Astrocyte (in vitro differentiated cells and primary cell): ENCODE data around the gene SPOCK1. TPM values are rescaled to one million over a fixed set of nuclear protein-coding genes. Genes with fewer than 3 reads are reported as not detected.

ENCODE experiments used
- DNase-seq: peaks from one replicate; pipeline ENCODE4 v3.0.0-alpha.2; 2010; ENCODE audit warnings: low read depth
- FAIRE-seq: peaks from 2 replicates; lab custom pipeline; 2011; peaks lifted over from hg19 to GRCh38; lab: Jason Lieb, UNC
- H2AFZ ChIP-seq: 2 replicates; pipeline ENCODE4 v1.6.0; 2012; ENCODE audit warnings: low read depth, low read length, inconsistent platforms
- H3K27ac ChIP-seq: 2 replicates; pipeline ENCODE4 v1.5.1; 2011; ENCODE audit warnings: low read depth, low read length, inconsistent platforms
- H3K27me3 ChIP-seq: 2 replicates; pipeline ENCODE4 v1.6.0; 2011; ENCODE audit warnings: low read length, inconsistent platforms; ENCODE audit not compliant: insufficient read depth
- H3K36me3 ChIP-seq: 2 replicates; pipeline ENCODE4 v1.5.1; 2011; ENCODE audit warnings: low read length, inconsistent platforms; ENCODE audit not compliant: insufficient read depth
- H3K4me1 ChIP-seq: 2 replicates; pipeline ENCODE4 v1.5.1; 2011; ENCODE audit warnings: low read length, inconsistent platforms; ENCODE audit not compliant: insufficient read depth
- H3K4me2 ChIP-seq: 2 replicates; pipeline ENCODE4 v1.6.0; 2012; ENCODE audit warnings: low read length, inconsistent platforms
- H3K4me3 ChIP-seq: 2 replicates; pipeline ENCODE4 v1.5.1; 2011; ENCODE audit warnings: low read depth, mild to moderate bottlenecking, low read length, inconsistent platforms; ENCODE audit not compliant: insufficient read depth
- H3K79me2 ChIP-seq: 2 replicates; pipeline ENCODE4 v1.6.0; 2012; ENCODE audit warnings: mild to moderate bottlenecking, low read length, inconsistent platforms; ENCODE audit not compliant: insufficient read depth
- H3K9ac ChIP-seq: 2 replicates; pipeline ENCODE4 v1.6.0; 2012; ENCODE audit warnings: mild to moderate bottlenecking, low read length, inconsistent platforms
- H3K9me3 ChIP-seq: 2 replicates; pipeline ENCODE4 v1.5.1; 2012; ENCODE audit warnings: low read depth, mild to moderate bottlenecking, low read length, inconsistent platforms; ENCODE audit not compliant: insufficient read depth
- H4K20me1 ChIP-seq: 2 replicates; pipeline ENCODE4 v1.6.0; 2012; ENCODE audit warnings: low read length, inconsistent platforms; ENCODE audit not compliant: insufficient read depth
- H3K27ac Mint-ChIP-seq: one replicate; pipeline ENCODE4 v1.8.0; 2021; ENCODE audit warnings: mild to moderate bottlenecking, mixed read lengths; ENCODE audit not compliant: unreplicated experiment
- H3K27me3 Mint-ChIP-seq: one replicate; pipeline ENCODE4 v1.8.0; 2021; ENCODE audit warnings: low read depth, mixed read lengths; ENCODE audit not compliant: unreplicated experiment
- H3K36me3 Mint-ChIP-seq: one replicate; pipeline ENCODE4 v1.8.0; 2021; ENCODE audit warnings: low read depth, mixed read lengths; ENCODE audit not compliant: unreplicated experiment
- H3K4me1 Mint-ChIP-seq: one replicate; pipeline ENCODE4 v1.8.0; 2021; ENCODE audit warnings: low read depth, mixed read lengths; ENCODE audit not compliant: unreplicated experiment
- H3K4me3 Mint-ChIP-seq: one replicate; pipeline ENCODE4 v1.8.0; 2021; ENCODE audit warnings: mild to moderate bottlenecking, moderate library complexity, mixed read lengths; ENCODE audit not compliant: unreplicated experiment
- H3K9me3 Mint-ChIP-seq: one replicate; pipeline ENCODE4 v1.8.0; 2021; ENCODE audit warnings: mild to moderate bottlenecking, mixed read lengths; ENCODE audit not compliant: unreplicated experiment
- EZH2 ChIP-seq: IDR thresholded peaks from 2 replicates; pipeline ENCODE4 v1.6.1; 2012; ENCODE audit warnings: mild to moderate bottlenecking, low read length, inconsistent platforms; ENCODE audit not compliant: insufficient read depth
- total RNA-seq: library from RNA; stranded (reverse); gene quantifications from 2 replicates; pipeline ENCODE4 v1.2.1, GENCODE V29; 2021
- TF ChIP-seq, protein P1 (sequence below): IDR thresholded peaks from 2 replicates; pipeline ENCODE4 v1.5.1; 2011; ENCODE audit warnings: low read depth, mild to moderate bottlenecking, inconsistent platforms, low read length, moderate library complexity; ENCODE audit not compliant: insufficient read depth

SPOCK1 gene
- total RNA-seq, 1 donor from 2014 or later: 53.5 TPM

DNA sequence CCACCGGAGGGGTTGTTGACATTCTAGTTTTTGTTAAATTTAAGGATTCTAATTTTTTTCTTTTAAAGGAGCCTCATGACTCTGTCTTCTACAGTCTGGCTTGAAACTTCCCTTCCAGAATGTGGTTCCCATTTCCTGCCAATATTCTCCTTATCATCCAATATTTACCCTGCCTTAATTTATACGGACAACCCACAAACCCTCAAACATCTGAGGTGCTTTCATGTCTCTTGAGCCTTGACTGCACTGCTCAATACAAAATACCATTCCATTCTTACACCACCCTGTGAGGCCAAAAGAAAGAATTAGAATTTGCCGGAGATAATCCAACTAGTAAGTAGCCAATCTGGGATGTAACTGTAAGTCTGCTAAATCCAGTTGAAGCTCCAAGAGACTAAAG, 346.5 kb downstream of the SPOCK1 start:
- no peak for TF ChIP-seq EZH2
- TF ChIP-seq, protein P1, sequence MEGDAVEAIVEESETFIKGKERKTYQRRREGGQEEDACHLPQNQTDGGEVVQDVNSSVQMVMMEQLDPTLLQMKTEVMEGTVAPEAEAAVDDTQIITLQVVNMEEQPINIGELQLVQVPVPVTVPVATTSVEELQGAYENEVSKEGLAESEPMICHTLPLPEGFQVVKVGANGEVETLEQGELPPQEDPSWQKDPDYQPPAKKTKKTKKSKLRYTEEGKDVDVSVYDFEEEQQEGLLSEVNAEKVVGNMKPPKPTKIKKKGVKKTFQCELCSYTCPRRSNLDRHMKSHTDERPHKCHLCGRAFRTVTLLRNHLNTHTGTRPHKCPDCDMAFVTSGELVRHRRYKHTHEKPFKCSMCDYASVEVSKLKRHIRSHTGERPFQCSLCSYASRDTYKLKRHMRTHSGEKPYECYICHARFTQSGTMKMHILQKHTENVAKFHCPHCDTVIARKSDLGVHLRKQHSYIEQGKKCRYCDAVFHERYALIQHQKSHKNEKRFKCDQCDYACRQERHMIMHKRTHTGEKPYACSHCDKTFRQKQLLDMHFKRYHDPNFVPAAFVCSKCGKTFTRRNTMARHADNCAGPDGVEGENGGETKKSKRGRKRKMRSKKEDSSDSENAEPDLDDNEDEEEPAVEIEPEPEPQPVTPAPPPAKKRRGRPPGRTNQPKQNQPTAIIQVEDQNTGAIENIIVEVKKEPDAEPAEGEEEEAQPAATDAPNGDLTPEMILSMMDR: no peak
- peaks cover 42% of the 10 kb centered on the region for H4K20me1 ChIP-seq
- H3K27ac ChIP-seq: no peak overlapping the region
- H3K27me3 Mint-ChIP-seq: peaks cover 3% of the 10 kb centered on the region
- FAIRE-seq (no peak), DNase-seq (peak; percentile 84)
- H3K9me3 Mint-ChIP-seq: no peaks in the 10 kb centered on the region
- H3K4me1 ChIP-seq: peaks cover 15% of the 10 kb centered on the region
- H3K4me2 ChIP-seq: no peak overlapping the region
- no peaks in the 10 kb centered on the region for H3K9me3 ChIP-seq
- H3K9ac ChIP-seq: no peak overlapping the region
- peaks cover 10% of the 10 kb centered on the region for H3K4me1 Mint-ChIP-seq
- H3K4me3 ChIP-seq: no peak overlapping the region
- H2AFZ ChIP-seq: no peak overlapping the region
- H3K27me3 ChIP-seq: no peaks in the 10 kb centered on the region
- H3K27ac Mint-ChIP-seq: no peak overlapping the region
- no peaks in the 10 kb centered on the region for H3K36me3 Mint-ChIP-seq
- H3K79me2 ChIP-seq: peaks cover 12% of the 10 kb centered on the region
- no peaks in the 10 kb centered on the region for H3K36me3 ChIP-seq
- no peak overlapping the region for H3K4me3 Mint-ChIP-seq

DNA sequence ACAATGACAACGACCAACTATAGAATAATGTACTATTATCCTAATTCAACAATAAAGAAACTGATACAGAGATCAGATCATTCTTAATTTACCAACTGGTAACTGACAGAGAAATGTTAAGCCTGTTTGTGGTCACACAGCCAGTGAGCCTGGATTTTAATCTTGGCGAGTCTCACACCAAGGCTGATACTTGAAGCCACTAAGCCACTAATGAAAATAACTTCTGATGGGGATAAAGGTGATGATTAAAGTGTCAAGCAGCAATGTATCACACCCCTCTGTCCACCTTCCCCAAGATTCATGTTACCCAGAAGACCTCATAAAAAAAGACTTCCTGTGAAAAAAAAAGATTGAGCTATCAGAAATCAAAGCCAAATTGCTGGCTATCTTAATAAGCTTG, 350.5 kb downstream of the SPOCK1 start:
- Histone ChIP-seq H3K9ac (peak overlapping the region; percentile 25), H3K9me3 (no peaks in the 10 kb centered on the region), H3K4me3 (no peak overlapping the region), H2AFZ (no peak overlapping the region), H4K20me1 (peaks cover 8% of the 10 kb centered on the region), H3K27me3 (no peaks in the 10 kb centered on the region), H3K4me2 (peak overlapping the region; percentile 1), H3K4me1 (peaks cover 48% of the 10 kb centered on the region), H3K79me2 (peaks cover 8% of the 10 kb centered on the region), H3K36me3 (no peaks in the 10 kb centered on the region), H3K27ac (peak overlapping the region; percentile 9)
- Mint-ChIP-seq H3K4me3 (no peak overlapping the region), H3K27me3 (peaks cover 3% of the 10 kb centered on the region), H3K27ac (no peak overlapping the region), H3K9me3 (no peaks in the 10 kb centered on the region), H3K4me1 (peaks cover 25% of the 10 kb centered on the region), H3K36me3 (no peaks in the 10 kb centered on the region)
- FAIRE-seq (no peak), DNase-seq (no peak)
- TF ChIP-seq, protein P1: no peak
- no peak for TF ChIP-seq EZH2

DNA sequence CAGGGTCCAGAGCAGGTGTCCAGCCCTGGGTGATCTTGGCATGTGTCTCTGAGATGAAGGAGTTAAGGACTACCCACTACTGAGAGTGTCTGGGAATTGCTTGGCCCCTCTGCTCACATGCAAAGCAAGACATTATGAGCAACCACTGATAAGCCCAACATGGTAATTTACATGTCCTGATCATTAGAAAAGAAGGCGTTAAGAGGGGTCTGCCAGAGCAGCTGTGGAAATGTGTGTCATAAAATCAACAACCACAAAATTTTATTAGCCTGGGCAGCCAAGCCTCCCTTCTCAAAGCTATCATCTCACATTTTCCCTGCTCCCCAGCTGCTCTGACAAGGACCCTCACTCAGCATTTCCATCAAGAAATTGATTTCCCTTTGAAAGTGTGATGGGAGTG, 351.0 kb downstream of the SPOCK1 start:
- H3K27me3 Mint-ChIP-seq: peaks cover 3% of the 10 kb centered on the region
- no peaks in the 10 kb centered on the region for H3K27me3 ChIP-seq
- H2AFZ ChIP-seq: no peak overlapping the region
- H3K9me3 Mint-ChIP-seq: no peaks in the 10 kb centered on the region
- peak overlapping the region; percentile 80 for H3K27ac Mint-ChIP-seq
- TF ChIP-seq, protein P1: no peak
- no peak for TF ChIP-seq EZH2
- H3K79me2 ChIP-seq: peaks cover 8% of the 10 kb centered on the region
- peaks cover 53% of the 10 kb centered on the region for H3K4me1 ChIP-seq
- DNase-seq (peak; percentile 76), FAIRE-seq (no peak)
- H4K20me1 ChIP-seq: peaks cover 5% of the 10 kb centered on the region
- peak overlapping the region; percentile 96 for H3K27ac ChIP-seq
- H3K9me3 ChIP-seq: no peaks in the 10 kb centered on the region
- no peaks in the 10 kb centered on the region for H3K36me3 Mint-ChIP-seq
- peak overlapping the region; percentile 40 for H3K9ac ChIP-seq
- peak overlapping the region; percentile 1 for H3K4me2 ChIP-seq
- peaks cover 26% of the 10 kb centered on the region for H3K4me1 Mint-ChIP-seq
- H3K4me3 ChIP-seq: no peak overlapping the region
- no peak overlapping the region for H3K4me3 Mint-ChIP-seq
- H3K36me3 ChIP-seq: no peaks in the 10 kb centered on the region
